Measurements from ENCODE around the gene CENPU.
"Not testable (repeated sequence)": the region's sequence is repeated elsewhere in the genome, so short reads cannot be mapped to it uniquely, and the experiment has no call there.

DNA sequence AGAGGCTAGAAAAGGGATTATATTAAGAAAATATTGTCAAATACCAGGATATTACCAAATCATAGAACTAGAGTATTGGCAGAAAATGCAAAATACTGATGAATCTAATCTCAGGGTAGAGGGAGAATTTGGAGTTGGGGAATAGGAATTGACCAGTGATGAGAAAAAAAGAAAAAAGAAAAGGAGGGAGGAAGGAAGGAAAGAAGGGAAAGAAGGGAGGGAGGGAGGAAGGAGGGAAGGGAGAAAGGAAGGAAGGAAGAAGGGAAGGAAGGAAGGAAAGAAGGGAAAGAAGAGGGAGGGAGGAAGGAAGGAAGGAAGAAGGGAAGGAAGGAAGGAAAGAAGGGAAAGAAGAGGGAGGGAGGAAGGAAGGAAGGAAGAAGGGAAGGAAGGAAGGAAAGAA lies 81.2 kb downstream of the CENPU start:
- TF ChIP-seq, protein P1, sequence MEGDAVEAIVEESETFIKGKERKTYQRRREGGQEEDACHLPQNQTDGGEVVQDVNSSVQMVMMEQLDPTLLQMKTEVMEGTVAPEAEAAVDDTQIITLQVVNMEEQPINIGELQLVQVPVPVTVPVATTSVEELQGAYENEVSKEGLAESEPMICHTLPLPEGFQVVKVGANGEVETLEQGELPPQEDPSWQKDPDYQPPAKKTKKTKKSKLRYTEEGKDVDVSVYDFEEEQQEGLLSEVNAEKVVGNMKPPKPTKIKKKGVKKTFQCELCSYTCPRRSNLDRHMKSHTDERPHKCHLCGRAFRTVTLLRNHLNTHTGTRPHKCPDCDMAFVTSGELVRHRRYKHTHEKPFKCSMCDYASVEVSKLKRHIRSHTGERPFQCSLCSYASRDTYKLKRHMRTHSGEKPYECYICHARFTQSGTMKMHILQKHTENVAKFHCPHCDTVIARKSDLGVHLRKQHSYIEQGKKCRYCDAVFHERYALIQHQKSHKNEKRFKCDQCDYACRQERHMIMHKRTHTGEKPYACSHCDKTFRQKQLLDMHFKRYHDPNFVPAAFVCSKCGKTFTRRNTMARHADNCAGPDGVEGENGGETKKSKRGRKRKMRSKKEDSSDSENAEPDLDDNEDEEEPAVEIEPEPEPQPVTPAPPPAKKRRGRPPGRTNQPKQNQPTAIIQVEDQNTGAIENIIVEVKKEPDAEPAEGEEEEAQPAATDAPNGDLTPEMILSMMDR (IDR thresholded peaks at IDR 0.05; ENCODE audit: low read depth, low read length), result not testable (repeated sequence)
- not testable (repeated sequence) for TF ChIP-seq POLR2A (IDR thresholded peaks at IDR 0.05; ENCODE audit: extremely low read depth, insufficient read length); MYC (IDR thresholded peaks at IDR 0.05; ENCODE audit: low read depth, low read length)
- TF ChIP-seq, protein P2, sequence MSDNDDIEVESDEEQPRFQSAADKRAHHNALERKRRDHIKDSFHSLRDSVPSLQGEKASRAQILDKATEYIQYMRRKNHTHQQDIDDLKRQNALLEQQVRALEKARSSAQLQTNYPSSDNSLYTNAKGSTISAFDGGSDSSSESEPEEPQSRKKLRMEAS (IDR thresholded peaks at IDR 0.05; ENCODE audit: low read depth, low read length), result not testable (repeated sequence)

Measured in NB4 (cell line).